Ovary (tissue), 3 donors: ENCODE results near the gene IFT80.

Source experiments
- EP300 ChIP-seq: sonication (generic); formaldehyde crosslinking; IDR thresholded peaks from one replicate; pipeline ENCODE4 v1.6.1; 2017; ENCODE audit warnings: antibody characterized with exemption
- POLR2A ChIP-seq: fragments of 450-650 bp; IDR thresholded peaks from one replicate; pipeline ENCODE4 v1.6.1; 2017; ENCODE audit warnings: antibody characterized with exemption, mild to moderate bottlenecking, moderate library complexity
- TF ChIP-seq, protein P1 (sequence below), 3 donors: fragments of 450-650 bp in 2 of 3; fragments of 200-600 bp in 1 of 3; IDR thresholded peaks; one replicate each; pipeline versions ENCODE4 v1.5.1 to v1.8.0; 2016 to 2022; ENCODE audit warnings: antibody characterized with exemption in 3 of 3, mild to moderate bottlenecking in 1 of 3
- donor health status: DM: no; HTN: no; CAD: no.

DNA sequence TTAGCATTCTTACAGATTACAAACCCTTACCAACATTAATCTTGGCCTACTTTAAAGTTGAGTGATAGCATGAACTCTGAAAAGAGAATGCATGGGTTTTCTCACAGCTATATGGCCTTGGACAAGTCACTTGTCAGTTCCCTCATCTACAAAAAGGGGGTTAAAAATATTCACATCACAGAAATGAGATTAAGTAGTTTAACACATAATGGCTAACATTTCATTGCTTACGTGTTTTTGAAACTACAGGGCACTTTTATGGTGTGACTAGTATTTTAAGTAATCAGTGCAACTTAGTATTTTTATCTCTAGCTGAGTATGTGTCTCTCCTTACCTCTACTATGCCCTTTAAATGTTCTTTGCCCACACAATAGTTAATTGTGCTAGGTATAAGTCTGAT is 36.7 kb upstream of the IFT80 start:
- TF ChIP-seq, protein P1, sequence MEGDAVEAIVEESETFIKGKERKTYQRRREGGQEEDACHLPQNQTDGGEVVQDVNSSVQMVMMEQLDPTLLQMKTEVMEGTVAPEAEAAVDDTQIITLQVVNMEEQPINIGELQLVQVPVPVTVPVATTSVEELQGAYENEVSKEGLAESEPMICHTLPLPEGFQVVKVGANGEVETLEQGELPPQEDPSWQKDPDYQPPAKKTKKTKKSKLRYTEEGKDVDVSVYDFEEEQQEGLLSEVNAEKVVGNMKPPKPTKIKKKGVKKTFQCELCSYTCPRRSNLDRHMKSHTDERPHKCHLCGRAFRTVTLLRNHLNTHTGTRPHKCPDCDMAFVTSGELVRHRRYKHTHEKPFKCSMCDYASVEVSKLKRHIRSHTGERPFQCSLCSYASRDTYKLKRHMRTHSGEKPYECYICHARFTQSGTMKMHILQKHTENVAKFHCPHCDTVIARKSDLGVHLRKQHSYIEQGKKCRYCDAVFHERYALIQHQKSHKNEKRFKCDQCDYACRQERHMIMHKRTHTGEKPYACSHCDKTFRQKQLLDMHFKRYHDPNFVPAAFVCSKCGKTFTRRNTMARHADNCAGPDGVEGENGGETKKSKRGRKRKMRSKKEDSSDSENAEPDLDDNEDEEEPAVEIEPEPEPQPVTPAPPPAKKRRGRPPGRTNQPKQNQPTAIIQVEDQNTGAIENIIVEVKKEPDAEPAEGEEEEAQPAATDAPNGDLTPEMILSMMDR (IDR thresholded peaks at IDR 0.05) = no peak
- no peak for TF ChIP-seq POLR2A
- no peak for TF ChIP-seq EP300
